Tibial artery (tissue), 4 donors: ENCODE data around the gene WNT1.

Source experiments
- DNase-seq, 2 donors: peaks; one replicate each; pipeline ENCODE4 v3.0.0-alpha.2; 2019
- H3K27ac ChIP-seq, 2 donors: fragments of 200-600 bp; sonication (generic) in 1 of 2; 1 replicate in 1 of 2; 2 replicates in 1 of 2; pipeline ENCODE4 v1.5.1; 2018 to 2019; ENCODE audit warnings: mild to moderate bottlenecking in 1 of 2
- H3K27me3 ChIP-seq, 2 donors: fragments of 200-600 bp; sonication (generic) in 1 of 2; one replicate each; pipeline versions ENCODE4 v1.5.1 to v1.6.0; 2016 to 2019
- H3K36me3 ChIP-seq, 3 donors: fragments of 200-600 bp; sonication (generic) in 2 of 3; one replicate each; pipeline ENCODE4 v1.5.1; 2016 to 2019; ENCODE audit warnings: mild to moderate bottlenecking in 2 of 3
- H3K4me1 ChIP-seq, 4 donors: fragments of 200-600 bp; sonication (generic) in 2 of 4; 1 replicate in 3 of 4; 2 replicates in 1 of 4; pipeline ENCODE4 v1.5.1; 2016 to 2019
- H3K4me3 ChIP-seq, 2 donors: fragments of 200-600 bp; sonication (generic) in 1 of 2; 1 replicate in 1 of 2; 2 replicates in 1 of 2; pipeline ENCODE4 v1.5.1; 2018 to 2019; ENCODE audit warnings: mild to moderate bottlenecking in 2 of 2
- H3K9me3 ChIP-seq, 3 donors: fragments of 200-600 bp; sonication (generic) in 1 of 3; one replicate each; pipeline ENCODE4 v1.5.1; 2016 to 2019
- intact Hi-C: fragments of 100-400 bp; cut with DNase I; formaldehyde crosslinking; loops from one replicate; pipeline ENCODE4 v1.15.0; 2023; ENCODE audit warnings: low total_unique reads
- TF ChIP-seq, protein P1 (sequence below), 2 experiments: fragments of 200-600 bp in 1 of 2; fragments of 450-650 bp in 1 of 2; IDR thresholded peaks; one replicate each; pipeline ENCODE4 v1.5.1; 2017 to 2019; ENCODE audit warnings: antibody characterized with exemption in 2 of 2, mild to moderate bottlenecking in 1 of 2, moderate library complexity in 1 of 2

Gene WNT1

DNA sequence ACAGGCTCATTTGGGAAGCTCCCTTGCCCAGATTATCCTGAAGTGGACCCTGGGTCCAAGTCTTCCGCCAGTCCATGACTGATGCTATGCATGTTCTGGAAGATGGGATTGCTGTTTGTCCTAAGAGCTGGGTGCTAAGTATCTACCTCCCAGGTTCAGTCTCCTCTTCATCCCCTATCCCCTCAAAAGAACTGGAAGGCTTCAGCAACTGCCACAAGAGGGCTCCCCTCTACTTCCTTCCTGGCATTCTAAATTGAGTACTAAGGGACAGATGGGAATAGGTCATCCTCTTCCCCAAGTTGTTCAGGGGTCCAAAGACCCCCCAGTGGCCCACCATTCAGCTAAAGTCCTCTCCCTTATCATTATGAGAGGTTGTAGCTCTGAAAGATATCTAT, 43.8 kb upstream of the WNT1 start:
- no peak overlapping the region for H3K27ac ChIP-seq
- intact Hi-C loops: no loop called here
- no peaks in the 10 kb centered on the region for H3K4me1 ChIP-seq
- DNase-seq: no peak
- no peak overlapping the region for H3K4me3 ChIP-seq
- TF ChIP-seq, protein P1, sequence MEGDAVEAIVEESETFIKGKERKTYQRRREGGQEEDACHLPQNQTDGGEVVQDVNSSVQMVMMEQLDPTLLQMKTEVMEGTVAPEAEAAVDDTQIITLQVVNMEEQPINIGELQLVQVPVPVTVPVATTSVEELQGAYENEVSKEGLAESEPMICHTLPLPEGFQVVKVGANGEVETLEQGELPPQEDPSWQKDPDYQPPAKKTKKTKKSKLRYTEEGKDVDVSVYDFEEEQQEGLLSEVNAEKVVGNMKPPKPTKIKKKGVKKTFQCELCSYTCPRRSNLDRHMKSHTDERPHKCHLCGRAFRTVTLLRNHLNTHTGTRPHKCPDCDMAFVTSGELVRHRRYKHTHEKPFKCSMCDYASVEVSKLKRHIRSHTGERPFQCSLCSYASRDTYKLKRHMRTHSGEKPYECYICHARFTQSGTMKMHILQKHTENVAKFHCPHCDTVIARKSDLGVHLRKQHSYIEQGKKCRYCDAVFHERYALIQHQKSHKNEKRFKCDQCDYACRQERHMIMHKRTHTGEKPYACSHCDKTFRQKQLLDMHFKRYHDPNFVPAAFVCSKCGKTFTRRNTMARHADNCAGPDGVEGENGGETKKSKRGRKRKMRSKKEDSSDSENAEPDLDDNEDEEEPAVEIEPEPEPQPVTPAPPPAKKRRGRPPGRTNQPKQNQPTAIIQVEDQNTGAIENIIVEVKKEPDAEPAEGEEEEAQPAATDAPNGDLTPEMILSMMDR (IDR thresholded peaks at IDR 0.05): no peak
- H3K9me3 ChIP-seq: no peaks in the 10 kb centered on the region
- H3K36me3 ChIP-seq: peaks cover 35 to 79% (median 58%) of the 10 kb centered on the region in 3 donors
- no peaks in the 10 kb centered on the region for H3K27me3 ChIP-seq

DNA sequence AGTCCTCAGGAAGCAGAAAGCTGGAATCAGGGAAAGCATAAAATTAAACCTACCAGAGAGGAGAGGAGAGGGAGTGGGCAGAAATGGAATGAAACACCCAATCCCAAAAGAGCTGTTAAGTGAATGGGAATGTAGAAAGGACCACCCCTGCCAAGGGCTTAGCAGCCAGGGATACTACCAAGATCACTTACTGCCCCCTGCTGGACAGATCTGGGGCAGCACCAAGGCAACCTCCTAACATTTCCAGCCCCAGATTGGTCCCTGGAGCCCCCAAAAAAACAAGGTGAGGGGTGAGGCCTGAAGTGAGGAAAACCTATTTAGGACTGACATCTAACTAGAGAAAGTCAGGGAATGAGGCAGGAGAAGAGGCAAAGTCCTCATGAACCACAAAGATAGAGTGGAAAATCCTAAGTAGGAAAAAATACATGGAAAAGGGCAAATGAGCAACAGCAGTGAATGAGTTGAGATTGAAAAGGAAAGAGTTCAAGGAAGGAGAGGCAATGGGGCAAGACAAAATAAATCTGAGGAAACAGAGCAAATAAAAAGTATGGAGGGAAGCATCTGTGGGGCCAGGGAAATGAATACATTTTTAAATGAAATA, 41.6 kb upstream of the WNT1 start:
- DNase-seq: peak; percentile 75 to 76
- peaks cover 47 to 80% (median 63%) of the 10 kb centered on the region in 3 donors for H3K36me3 ChIP-seq
- H3K4me3 ChIP-seq: no peak overlapping the region
- no peak overlapping the region for H3K27ac ChIP-seq
- no peaks in the 10 kb centered on the region for H3K27me3 ChIP-seq
- no peaks in the 10 kb centered on the region for H3K4me1 ChIP-seq
- intact Hi-C loops: loop anchor here (5.0 kb wide), 1 partner anchor 84 kb away; the partner anchor contains the start of gene DDX23
- no peaks in the 10 kb centered on the region for H3K9me3 ChIP-seq
- TF ChIP-seq, protein P1 (IDR thresholded peaks at IDR 0.05): peak; percentile 78 to 82

DNA sequence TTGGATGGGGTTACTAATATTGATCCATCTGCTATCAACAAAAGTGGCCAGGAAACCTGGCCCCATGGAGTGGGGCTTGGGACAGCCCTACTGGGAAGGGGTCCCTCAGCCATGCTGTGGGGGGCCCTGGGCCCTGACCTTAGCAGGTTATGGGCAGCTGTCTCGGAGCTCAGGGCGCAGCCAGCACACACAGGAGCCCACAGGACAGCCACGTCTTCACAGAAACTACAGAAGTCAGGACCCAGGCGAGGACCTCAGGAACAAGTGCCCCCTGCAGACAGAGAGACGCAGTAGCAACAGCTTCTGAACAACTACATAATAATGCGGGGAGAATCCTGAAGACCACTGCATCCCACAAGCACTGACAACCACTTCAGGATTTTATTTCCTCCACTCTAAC, 41.0 kb upstream of the WNT1 start:
- intact Hi-C loops: loop anchor here (5.0 kb wide), 1 partner anchor 85 kb away; the partner anchor contains the start of gene DDX23
- H3K27ac ChIP-seq: no peak overlapping the region
- H3K4me3 ChIP-seq: no peak overlapping the region
- peaks cover 47 to 75% (median 61%) of the 10 kb centered on the region in 3 donors for H3K36me3 ChIP-seq
- H3K4me1 ChIP-seq: no peaks in the 10 kb centered on the region
- no peaks in the 10 kb centered on the region for H3K27me3 ChIP-seq
- no peak for DNase-seq
- TF ChIP-seq, protein P1 (IDR thresholded peaks at IDR 0.05): no peak
- H3K9me3 ChIP-seq: no peaks in the 10 kb centered on the region

DNA sequence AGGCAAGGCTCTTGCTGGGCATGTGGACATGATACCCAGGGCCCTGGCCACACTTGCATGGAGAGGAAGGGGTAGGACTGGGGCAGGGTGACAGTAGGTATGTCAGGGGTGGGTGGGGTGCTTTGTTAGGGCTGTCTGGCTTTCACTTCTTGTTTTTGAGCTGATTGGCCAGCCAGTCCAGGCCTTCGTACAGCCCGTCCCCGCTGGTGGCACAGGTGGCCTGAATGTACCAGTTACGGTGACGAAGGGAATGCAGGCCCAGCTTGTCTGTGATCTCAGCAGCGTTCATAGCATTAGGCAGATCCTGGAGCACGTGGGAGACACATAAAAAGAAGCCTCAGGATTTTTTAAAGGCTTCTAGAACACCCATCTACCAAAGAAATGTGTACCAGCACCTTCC, 39.3 kb upstream of the WNT1 start:
- Histone ChIP-seq H3K4me1 (no peaks in the 10 kb centered on the region), H3K9me3 (no peaks in the 10 kb centered on the region), H3K36me3 (peaks cover 35 to 65% (median 53%) of the 10 kb centered on the region in 3 donors), H3K27ac (no peak overlapping the region), H3K27me3 (no peaks in the 10 kb centered on the region), H3K4me3 (no peak overlapping the region)
- intact Hi-C loops: loop anchor here (5.0 kb wide), 1 partner anchor 87 kb away; the partner anchor contains the start of gene DDX23
- no peak for DNase-seq
- TF ChIP-seq, protein P1 (IDR thresholded peaks at IDR 0.05): no peak

DNA sequence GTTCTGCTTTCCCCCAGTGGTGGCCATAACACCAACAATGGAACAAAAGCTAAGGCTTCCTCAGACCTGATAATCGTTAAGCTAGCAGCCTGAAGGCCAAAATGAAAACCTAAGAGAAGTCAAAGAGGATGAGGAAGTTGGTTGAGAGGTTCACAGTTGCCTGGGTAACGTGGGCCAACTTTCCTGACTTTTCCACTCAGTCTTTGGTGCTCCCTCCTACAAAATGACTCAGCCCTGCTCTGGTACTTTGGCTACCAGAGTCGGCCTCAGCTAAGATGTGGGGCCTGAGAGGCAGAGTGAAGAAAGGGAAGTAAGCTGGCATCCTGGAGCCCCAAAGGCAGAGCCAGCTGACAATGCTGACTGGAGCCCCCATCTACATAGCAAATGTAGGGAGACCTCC, 37.9 kb upstream of the WNT1 start:
- Histone ChIP-seq H3K27me3 (no peaks in the 10 kb centered on the region), H3K4me1 (no peaks in the 10 kb centered on the region), H3K4me3 (no peak overlapping the region), H3K9me3 (no peaks in the 10 kb centered on the region), H3K36me3 (peaks cover 31 to 59% (median 52%) of the 10 kb centered on the region in 3 donors), H3K27ac (no peak overlapping the region)
- intact Hi-C loops: no loop called here
- DNase-seq: no peak
- TF ChIP-seq, protein P1 (IDR thresholded peaks at IDR 0.05): no peak
